HepG2 (cell line): ENCODE results near the gene LRP2.

ENCODE experiments used
- CTCF ChIP-seq: sonication (generic); formaldehyde crosslinking; IDR thresholded peaks from 2 replicates; pipeline ENCODE4 v1.5.0; 2020; ENCODE audit warnings: mild to moderate bottlenecking, missing genetic modification reagents, moderate library complexity
- ZBTB43 ChIP-seq: sonication (generic); formaldehyde crosslinking; conservative IDR thresholded peaks from 2 replicates; pipeline ENCODE4 v1.4.0; 2020; ENCODE audit warnings: missing genetic modification reagents

GRCh38 chr2:169178364-169178763, 184.0 kb downstream of the LRP2 start:
- TF ChIP-seq CTCF (CRISPR knock-in tag) (no peak), ZBTB43 (no peak)
